ENCODE results near the gene PPM1F.
"Not testable (repeated sequence)": the region's sequence is repeated elsewhere in the genome, so short reads cannot be mapped to it uniquely, and the experiment has no call there.

PPM1F gene

GRCh38 chr22:21944871-21945270 is 7.8 kb downstream of the PPM1F start:
- H3K36me3 ChIP-seq, result peaks cover 9% of the 10 kb centered on the region
- no peak for DNase-seq
- H3K27me3 ChIP-seq, result no peaks in the 10 kb centered on the region
- H3K9me3 ChIP-seq, result no peaks in the 10 kb centered on the region
- H3K4me3 ChIP-seq (ENCODE audit: low read depth, low read length), result no peak overlapping the region
- H3K4me1 ChIP-seq, result 0 out of 2 replicates have a peak, but pooled peaks cover 2% of the 10 kb centered on the region
- TF ChIP-seq CTCF (IDR thresholded peaks at IDR 0.05; ENCODE audit: low read depth, low read length), result no peak

- no peaks in the 10 kb centered on the region for H3K27me3 ChIP-seq
- no peak for TF ChIP-seq CTCF (IDR thresholded peaks at IDR 0.05; ENCODE audit: low read depth, low read length)
- peaks cover 9% of the 10 kb centered on the region for H3K36me3 ChIP-seq
- H3K4me1 ChIP-seq, result 0 out of 2 replicates have a peak, but pooled peaks cover 2% of the 10 kb centered on the region
- no peak for DNase-seq
- H3K9me3 ChIP-seq, result no peaks in the 10 kb centered on the region
- no peak overlapping the region for H3K4me3 ChIP-seq (ENCODE audit: low read depth, low read length)
Measured at GRCh38 chr22:21943571-21944448, 8.8 kb downstream of the PPM1F start.

GRCh38 chr22:21942407-21943343 is 10.0 kb downstream of the PPM1F start:
- no peak for DNase-seq

GRCh38 chr22:21941921-21942320 is 10.7 kb downstream of the PPM1F start:
- no peak for TF ChIP-seq CTCF (IDR thresholded peaks at IDR 0.05; ENCODE audit: low read depth, low read length)
- Histone ChIP-seq H3K4me3 (ENCODE audit: low read depth, low read length) (no peak overlapping the region), H3K36me3 (peaks cover 9% of the 10 kb centered on the region), H3K9me3 (no peaks in the 10 kb centered on the region), H3K4me1 (0 out of 2 replicates have a peak, but pooled peaks cover 3% of the 10 kb centered on the region), H3K27me3 (no peaks in the 10 kb centered on the region)
- no peak for DNase-seq

More at GRCh38 chr22:21942407-21943343, 10.0 kb downstream of the PPM1F start:
- no peaks in the 10 kb centered on the region for H3K9me3 ChIP-seq
- H3K36me3 ChIP-seq, result peaks cover 9% of the 10 kb centered on the region
- no peak for TF ChIP-seq CTCF (IDR thresholded peaks at IDR 0.05; ENCODE audit: low read depth, low read length)
- H3K4me1 ChIP-seq, result 0 out of 2 replicates have a peak, but pooled peaks cover 2% of the 10 kb centered on the region
- H3K27me3 ChIP-seq, result no peaks in the 10 kb centered on the region
- no peak overlapping the region for H3K4me3 ChIP-seq (ENCODE audit: low read depth, low read length)

- TF ChIP-seq CTCF (IDR thresholded peaks at IDR 0.05; ENCODE audit: low read depth, low read length), result no peak
- H3K9me3 ChIP-seq, result no peaks in the 10 kb centered on the region
- no peak for DNase-seq
- peaks cover 10% of the 10 kb centered on the region for H3K36me3 ChIP-seq
- H3K27me3 ChIP-seq, result no peaks in the 10 kb centered on the region
- 0 out of 2 replicates have a peak, but pooled peaks cover 3% of the 10 kb centered on the region for H3K4me1 ChIP-seq
- H3K4me3 ChIP-seq (ENCODE audit: low read depth, low read length), result no peak overlapping the region
Measured at GRCh38 chr22:21940521-21940920, 12.1 kb downstream of the PPM1F start.

GRCh38 chr22:21939935-21940334 is 12.7 kb downstream of the PPM1F start:
- DNase-seq; H3K9me3 ChIP-seq; H3K27me3 ChIP-seq; H3K4me3 ChIP-seq (ENCODE audit: low read depth, low read length); H3K4me1 ChIP-seq; H3K36me3 ChIP-seq: not testable (repeated sequence)

Data from BE2C (cell line).